ENCODE measurements around the gene NAA40.

The NAA40 gene

GRCh38 chr11:63986932-63987513 is 48.2 kb downstream of the NAA40 start:
- DNase-seq (ENCODE audit: low read depth in 2 of 2), result no peak

- no peak for DNase-seq (ENCODE audit: low read depth in 2 of 2)
Observed at GRCh38 chr11:63991558-63991957, 52.8 kb downstream of the NAA40 start.

- no peak for DNase-seq (ENCODE audit: low read depth in 2 of 2)
Observed at GRCh38 chr11:63993100-63993499, 54.3 kb downstream of the NAA40 start.

GRCh38 chr11:63993993-63994392 is 55.2 kb downstream of the NAA40 start:
- no peak for DNase-seq (ENCODE audit: low read depth in 2 of 2)

- no peak for DNase-seq (ENCODE audit: low read depth in 2 of 2)
Observed at GRCh38 chr11:63996512-63996911, 57.7 kb downstream of the NAA40 start.

GRCh38 chr11:63997104-63997700 is 58.4 kb downstream of the NAA40 start:
- DNase-seq (ENCODE audit: low read depth in 2 of 2), result no peak

GRCh38 chr11:63997801-63998337 is 59.1 kb downstream of the NAA40 start:
- DNase-seq (ENCODE audit: low read depth in 2 of 2), result no peak

- no peak for DNase-seq (ENCODE audit: low read depth in 2 of 2)
Observed at GRCh38 chr11:63998558-63999348, 60.0 kb downstream of the NAA40 start.

- peak; percentile 28 to 32 for DNase-seq (ENCODE audit: low read depth in 2 of 2)
Observed at GRCh38 chr11:63999349-64000025, 60.7 kb downstream of the NAA40 start.

GRCh38 chr11:64000026-64000739 is 61.4 kb downstream of the NAA40 start:
- DNase-seq (ENCODE audit: low read depth in 2 of 2), result peak; percentile 61 to 62

GRCh38 chr11:64000740-64001483 is 62.1 kb downstream of the NAA40 start:
- DNase-seq (ENCODE audit: low read depth in 2 of 2), result no peak

- no peak for DNase-seq (ENCODE audit: low read depth in 2 of 2)
Observed at GRCh38 chr11:64001484-64002420, 63.0 kb downstream of the NAA40 start.

- DNase-seq (ENCODE audit: low read depth in 2 of 2), result no peak
Observed at GRCh38 chr11:64003807-64004589, 65.2 kb downstream of the NAA40 start.

- DNase-seq (ENCODE audit: low read depth in 2 of 2), result no peak
Observed at GRCh38 chr11:64004590-64004984, 65.8 kb downstream of the NAA40 start.

GRCh38 chr11:64005691-64006090 is 66.9 kb downstream of the NAA40 start:
- DNase-seq (ENCODE audit: low read depth in 2 of 2), result no peak

- DNase-seq (ENCODE audit: low read depth in 2 of 2), result no peak
Observed at GRCh38 chr11:64006398-64006797, 67.6 kb downstream of the NAA40 start.

All from stimulated activated CD8-positive, alpha-beta memory T cell treated with anti-CD3 and anti-CD28 coated beads, Interleukin-15, amount 100 ng/mL, for 48 hours (primary cell).